ENCODE data around the gene PRR33.

The PRR33 gene

DNA sequence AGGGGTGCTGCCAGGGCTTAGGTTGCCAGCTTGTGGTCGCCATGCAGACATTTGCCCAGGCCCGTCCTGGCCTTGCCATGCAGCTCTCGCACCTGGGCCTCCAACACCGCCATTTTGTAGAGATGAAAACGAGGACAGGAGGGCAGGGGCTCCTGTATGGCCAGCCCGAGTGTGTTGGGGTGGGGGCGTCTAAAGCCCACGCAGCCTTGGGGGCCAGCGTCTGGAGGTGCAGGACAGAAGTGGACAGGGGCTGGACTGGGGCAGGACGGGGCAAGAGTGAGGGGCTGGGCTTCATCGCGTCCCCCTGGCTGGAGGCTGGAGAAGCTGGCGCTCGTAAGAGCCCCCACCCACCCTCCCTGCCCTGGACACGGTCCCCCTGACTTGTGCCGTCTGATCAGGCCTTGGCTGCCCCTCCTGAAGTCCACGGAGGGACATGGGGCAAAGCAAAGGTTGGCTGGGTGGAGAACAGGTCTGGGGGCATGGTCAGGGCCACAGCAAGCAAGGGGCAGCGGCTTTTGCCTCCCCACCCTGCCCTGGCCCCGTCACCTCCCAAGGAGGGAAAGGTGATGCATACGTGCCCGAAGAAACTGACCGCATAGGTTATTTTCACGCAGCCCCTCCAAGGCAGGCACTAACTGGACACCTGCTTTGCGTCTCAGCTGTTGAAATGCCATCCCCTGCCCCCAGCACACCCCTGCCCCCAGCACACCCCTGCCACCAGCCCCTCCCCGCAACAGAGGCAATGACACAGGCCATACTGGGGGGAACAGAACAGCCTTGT, 28.6 kb upstream of the PRR33 start:
- no peaks in the 10 kb centered on the region for H3K9me3 ChIP-seq (ENCODE audit: control insufficient read depth, insufficient read depth, low read depth, low read length)

DNA sequence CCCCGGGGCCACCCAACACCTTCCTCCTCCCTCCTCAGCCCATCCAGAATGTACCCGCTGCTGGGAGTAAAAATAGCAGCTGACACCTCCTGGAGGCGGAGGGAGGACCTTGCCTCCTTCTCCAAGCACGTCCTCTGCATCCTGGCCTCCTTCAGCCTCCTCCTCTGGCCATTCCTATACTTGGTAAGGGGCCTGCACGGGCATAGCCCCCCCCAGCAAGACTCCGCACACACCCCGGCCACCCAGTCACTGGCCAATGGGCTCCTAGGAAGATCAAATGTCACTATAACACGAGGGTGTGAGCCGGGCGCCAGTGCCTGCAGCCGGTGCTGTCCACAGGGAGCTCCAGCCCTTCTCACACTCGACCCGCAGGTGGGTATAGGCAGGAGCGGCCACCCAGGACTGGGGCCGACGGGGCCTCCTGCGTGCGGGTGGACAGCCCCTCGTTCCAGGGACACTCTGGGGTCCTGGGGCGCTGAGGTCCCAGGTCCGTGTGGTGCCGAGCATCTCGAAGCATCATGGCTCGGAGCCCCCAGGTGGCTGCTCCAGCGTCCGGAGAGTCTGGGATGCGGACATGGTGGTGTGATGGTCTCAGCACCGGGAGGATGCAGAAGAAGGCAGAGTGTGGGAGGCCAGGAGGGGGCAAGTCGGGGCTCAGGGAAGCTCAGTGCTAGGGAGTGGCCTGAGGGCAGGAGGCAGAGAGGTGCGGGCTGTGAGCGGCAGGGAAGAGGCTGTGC, 27.9 kb upstream of the PRR33 start, which contains the start of gene TNNT3:
TNNT3 (plus strand) TSS at position 313 of the 737 bp plus-strand sequence. CDS start 3,172 bp downstream, outside the sequence.
- H3K4me3 ChIP-seq (ENCODE audit: low read depth, low read length), result no peak within 1 kb of the TSS
- H3K9me3 ChIP-seq (ENCODE audit: control insufficient read depth, insufficient read depth, low read depth, low read length), result no peaks in the 10 kb centered on the region
- H3K27me3 ChIP-seq (ENCODE audit: control insufficient read depth, insufficient read depth, low read length), result no peaks in the 10 kb centered on the region; the same call in 1 of the 2 replicates
- H3K36me3 ChIP-seq (ENCODE audit: control insufficient read depth, insufficient read depth, low read length), result no peaks in the 10 kb centered on the region
- H3K27ac ChIP-seq (ENCODE audit: low read depth, low read length), result no peak within 1 kb of the TSS
- no peak within 1 kb of the TSS for H3K9ac ChIP-seq (ENCODE audit: low read length)
- H3K4me1 ChIP-seq (ENCODE audit: control insufficient read depth, insufficient read depth, low read length), result no peaks in the 10 kb centered on the region

More for the DNA sequence above, 28.6 kb upstream of the PRR33 start:
- Histone ChIP-seq H3K9ac (ENCODE audit: low read length) (no peak overlapping the region), H3K36me3 (ENCODE audit: control insufficient read depth, insufficient read depth, low read length) (no peaks in the 10 kb centered on the region), H3K27me3 (ENCODE audit: control insufficient read depth, insufficient read depth, low read length) (no peaks in the 10 kb centered on the region; the same call in 1 of the 2 replicates), H3K27ac (ENCODE audit: low read depth, low read length) (no peak overlapping the region), H3K4me1 (ENCODE audit: control insufficient read depth, insufficient read depth, low read length) (no peaks in the 10 kb centered on the region), H3K4me3 (ENCODE audit: low read depth, low read length) (no peak overlapping the region)

DNA sequence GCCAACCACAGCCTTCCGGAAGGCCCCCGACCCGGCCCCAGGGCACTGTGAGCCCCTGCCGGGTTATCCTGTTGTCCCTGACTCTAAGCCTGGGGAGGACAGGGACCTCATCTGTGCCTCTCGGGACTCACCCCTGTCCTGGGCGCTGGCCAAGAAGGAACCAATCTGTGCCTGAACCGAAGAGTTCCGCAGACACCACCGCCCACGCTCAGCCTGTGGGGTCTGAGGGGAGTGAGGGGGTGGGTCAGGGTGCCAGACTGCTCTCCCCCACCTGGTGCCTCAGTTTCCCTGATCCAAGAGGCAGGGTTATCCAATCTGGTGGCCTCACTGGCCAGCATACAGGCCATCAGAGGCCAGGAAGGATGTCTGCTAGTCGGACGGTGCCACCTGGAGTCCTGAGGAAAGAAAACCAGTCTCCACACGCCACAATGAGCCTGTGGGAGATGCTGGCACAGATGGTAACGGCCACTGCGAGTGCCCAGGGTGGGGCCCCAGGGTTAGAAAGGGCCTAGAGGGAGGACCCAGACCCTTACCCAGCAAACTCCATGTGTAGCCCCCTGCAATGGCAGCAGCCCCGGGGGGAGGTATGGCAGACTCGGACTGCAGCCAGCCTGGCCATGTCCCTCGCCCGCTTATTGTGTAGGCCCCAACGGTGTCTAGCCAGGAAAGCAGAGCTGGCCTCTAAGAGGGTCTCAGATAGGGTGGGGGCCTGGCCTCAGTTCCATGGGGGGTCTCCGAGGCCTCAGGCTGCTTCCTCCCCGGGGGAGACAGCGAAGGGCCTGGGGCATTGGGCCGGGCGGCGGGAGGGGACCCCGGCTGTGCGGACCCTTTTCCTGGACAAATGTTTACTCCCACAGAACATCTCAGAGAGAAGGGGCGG, 27.0 kb upstream of the PRR33 start:
- Histone ChIP-seq H3K4me3 (ENCODE audit: low read depth, low read length) (no peak overlapping the region), H3K36me3 (ENCODE audit: control insufficient read depth, insufficient read depth, low read length) (no peaks in the 10 kb centered on the region), H3K4me1 (ENCODE audit: control insufficient read depth, insufficient read depth, low read length) (no peaks in the 10 kb centered on the region), H3K27ac (ENCODE audit: low read depth, low read length) (no peak overlapping the region), H3K9ac (ENCODE audit: low read length) (no peak overlapping the region), H3K27me3 (ENCODE audit: control insufficient read depth, insufficient read depth, low read length) (no peaks in the 10 kb centered on the region; the same call in 1 of the 2 replicates), H3K9me3 (ENCODE audit: control insufficient read depth, insufficient read depth, low read depth, low read length) (no peaks in the 10 kb centered on the region)

DNA sequence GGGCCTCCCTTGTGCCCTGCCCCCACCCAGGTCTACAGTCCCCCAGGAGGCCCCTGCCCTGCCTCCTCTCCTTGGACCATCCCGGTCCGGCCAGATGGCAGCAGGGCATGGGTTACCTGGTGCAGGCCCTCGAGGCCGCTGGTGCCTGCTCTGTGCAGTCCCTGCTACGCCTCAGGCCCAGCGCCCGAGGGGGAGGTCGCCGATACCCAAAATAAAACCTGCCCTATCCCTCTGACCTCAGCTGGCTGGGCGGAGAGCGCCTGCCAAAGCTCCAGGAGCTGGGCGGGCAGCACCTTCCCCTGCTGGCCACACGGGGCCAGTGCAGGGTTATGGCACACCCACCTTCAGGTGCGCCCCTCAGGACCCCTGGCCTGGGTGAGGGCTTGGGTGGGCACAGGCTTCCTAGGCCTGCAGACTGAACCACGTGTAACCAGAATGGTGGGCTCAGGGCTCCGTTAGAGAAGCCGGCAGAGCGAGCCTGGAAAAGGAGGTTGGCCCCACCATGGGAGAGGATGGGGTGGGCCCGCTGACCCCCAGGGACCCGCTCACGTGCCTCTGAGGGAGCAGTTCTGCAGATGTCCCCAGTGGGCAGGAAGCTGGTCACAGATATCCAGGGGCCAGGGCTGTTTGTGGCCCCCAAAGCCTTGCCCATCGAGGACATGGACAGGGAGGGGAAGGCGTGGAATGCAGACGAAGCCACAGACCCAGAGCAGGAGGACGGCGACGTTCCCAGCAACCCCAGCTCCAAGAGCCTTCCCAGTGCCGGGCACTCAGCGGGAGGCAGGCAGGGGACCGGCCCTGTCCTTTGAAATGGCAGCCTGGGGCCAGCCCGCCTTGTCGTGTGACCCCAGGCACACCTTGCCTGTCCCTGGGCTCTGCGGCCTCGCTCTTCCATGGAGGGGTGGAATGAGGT, 26.1 kb upstream of the PRR33 start:
- no peaks in the 10 kb centered on the region; the same call in 1 of the 2 replicates for H3K27me3 ChIP-seq (ENCODE audit: control insufficient read depth, insufficient read depth, low read length)
- no peaks in the 10 kb centered on the region for H3K36me3 ChIP-seq (ENCODE audit: control insufficient read depth, insufficient read depth, low read length)
- no peaks in the 10 kb centered on the region for H3K9me3 ChIP-seq (ENCODE audit: control insufficient read depth, insufficient read depth, low read depth, low read length)
- H3K9ac ChIP-seq (ENCODE audit: low read length), result no peak overlapping the region
- no peak overlapping the region for H3K4me3 ChIP-seq (ENCODE audit: low read depth, low read length)
- H3K27ac ChIP-seq (ENCODE audit: low read depth, low read length), result no peak overlapping the region
- H3K4me1 ChIP-seq (ENCODE audit: control insufficient read depth, insufficient read depth, low read length), result no peaks in the 10 kb centered on the region

DNA sequence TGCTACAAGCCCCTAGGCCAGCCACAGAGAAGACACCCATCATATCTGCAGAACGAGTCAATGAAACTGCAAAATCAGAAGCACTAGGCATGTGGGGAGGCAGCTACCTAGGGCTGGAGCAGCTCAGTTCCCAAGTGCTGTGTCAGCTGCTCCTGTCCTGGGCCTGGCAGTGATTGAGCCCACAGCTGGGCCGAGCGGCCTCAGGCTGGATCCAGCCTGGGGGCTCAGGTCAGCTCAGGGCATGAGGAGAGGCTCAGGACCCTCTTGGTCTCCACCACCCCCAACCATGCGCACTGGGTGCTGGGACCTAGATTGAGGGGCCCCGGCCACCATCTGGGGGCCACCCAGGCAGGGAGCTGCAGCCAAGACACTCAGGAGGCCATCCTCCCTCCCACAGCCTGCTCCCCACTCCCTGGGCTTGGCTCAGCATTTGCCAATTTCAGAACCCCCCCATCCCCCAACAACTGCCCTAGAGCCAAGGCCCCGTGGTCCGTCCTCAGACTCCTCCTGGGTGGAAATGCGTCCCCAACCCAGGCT, 25.4 kb upstream of the PRR33 start:
- H3K9ac ChIP-seq (ENCODE audit: low read length), result no peak overlapping the region

DNA sequence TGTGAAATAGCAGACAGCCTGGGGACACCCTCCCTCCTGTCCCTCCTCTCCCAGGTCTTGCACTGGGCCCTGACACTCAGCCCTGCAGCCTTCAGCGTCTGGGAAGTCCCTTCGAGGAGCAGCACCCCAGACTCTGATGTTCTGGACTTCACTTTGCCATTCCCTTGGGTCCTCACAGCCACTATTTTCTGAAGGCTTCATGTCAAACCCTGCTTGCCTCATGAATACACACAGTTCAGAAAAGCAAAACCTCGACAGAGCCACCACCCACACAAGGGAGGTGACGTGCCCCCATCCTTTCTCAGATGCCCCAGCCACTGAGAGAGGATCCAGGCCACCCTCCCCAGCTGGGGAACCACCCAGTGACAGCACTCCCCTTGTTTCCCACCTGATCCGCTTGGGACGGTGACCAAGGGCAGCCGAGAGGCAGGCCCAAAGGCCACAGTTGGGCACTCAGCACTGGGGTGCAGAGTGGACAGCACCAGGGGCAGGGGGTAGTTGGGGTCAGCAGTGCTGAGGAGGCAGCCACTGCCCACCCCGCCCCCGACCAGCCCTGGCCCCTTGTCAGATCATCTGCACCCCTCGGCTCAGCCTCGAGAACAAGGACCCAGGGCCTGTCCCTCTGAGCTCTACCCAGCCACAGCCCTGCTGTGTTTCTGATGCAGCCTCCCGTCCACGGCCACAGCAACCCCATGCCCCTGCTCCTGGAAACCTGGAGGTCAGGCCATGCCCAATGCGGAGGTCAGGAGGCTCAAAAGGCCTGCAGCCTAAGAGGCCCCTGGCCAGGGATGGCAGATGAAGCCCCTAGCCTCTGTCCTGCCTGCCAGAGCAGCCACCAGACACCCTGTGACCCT, 24.7 kb upstream of the PRR33 start:
- H3K9me3 ChIP-seq (ENCODE audit: control insufficient read depth, insufficient read depth, low read depth, low read length), result no peaks in the 10 kb centered on the region
- no peaks in the 10 kb centered on the region for H3K36me3 ChIP-seq (ENCODE audit: control insufficient read depth, insufficient read depth, low read length)
- no peak overlapping the region for H3K4me3 ChIP-seq (ENCODE audit: low read depth, low read length)
- H3K4me1 ChIP-seq (ENCODE audit: control insufficient read depth, insufficient read depth, low read length), result no peaks in the 10 kb centered on the region
- no peaks in the 10 kb centered on the region for H3K27me3 ChIP-seq (ENCODE audit: control insufficient read depth, insufficient read depth, low read length)
- H3K9ac ChIP-seq (ENCODE audit: low read length), result no peak overlapping the region
- no peak overlapping the region for H3K27ac ChIP-seq (ENCODE audit: low read depth, low read length)

More for the DNA sequence above, 25.4 kb upstream of the PRR33 start:
- Histone ChIP-seq H3K9me3 (ENCODE audit: control insufficient read depth, insufficient read depth, low read depth, low read length) (no peaks in the 10 kb centered on the region), H3K36me3 (ENCODE audit: control insufficient read depth, insufficient read depth, low read length) (no peaks in the 10 kb centered on the region), H3K4me3 (ENCODE audit: low read depth, low read length) (no peak overlapping the region), H3K4me1 (ENCODE audit: control insufficient read depth, insufficient read depth, low read length) (no peaks in the 10 kb centered on the region), H3K27me3 (ENCODE audit: control insufficient read depth, insufficient read depth, low read length) (no peaks in the 10 kb centered on the region; the same call in 1 of the 2 replicates), H3K27ac (ENCODE audit: low read depth, low read length) (no peak overlapping the region)

DNA sequence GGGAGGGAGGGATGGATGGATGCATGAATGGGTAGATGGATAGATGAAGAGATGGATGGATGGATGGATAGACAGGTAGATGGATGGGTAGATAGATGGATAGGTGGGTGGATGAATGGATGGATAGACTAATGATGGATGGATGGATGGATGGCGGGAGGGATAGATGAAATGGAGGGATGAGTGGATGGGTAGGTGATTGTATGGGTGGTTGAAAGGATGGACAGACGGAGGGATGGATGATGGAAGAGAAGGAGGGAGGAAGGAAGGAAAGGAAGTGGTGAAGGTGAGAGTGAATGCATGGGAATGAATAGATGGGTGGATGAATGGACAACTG, 24.1 kb upstream of the PRR33 start:
- Histone ChIP-seq H3K9ac (ENCODE audit: low read length) (no peak overlapping the region), H3K4me1 (ENCODE audit: control insufficient read depth, insufficient read depth, low read length) (no peaks in the 10 kb centered on the region), H3K4me3 (ENCODE audit: low read depth, low read length) (no peak overlapping the region), H3K27ac (ENCODE audit: low read depth, low read length) (no peak overlapping the region), H3K9me3 (ENCODE audit: control insufficient read depth, insufficient read depth, low read depth, low read length) (no peaks in the 10 kb centered on the region), H3K36me3 (ENCODE audit: control insufficient read depth, insufficient read depth, low read length) (no peaks in the 10 kb centered on the region), H3K27me3 (ENCODE audit: control insufficient read depth, insufficient read depth, low read length) (no peaks in the 10 kb centered on the region)

DNA sequence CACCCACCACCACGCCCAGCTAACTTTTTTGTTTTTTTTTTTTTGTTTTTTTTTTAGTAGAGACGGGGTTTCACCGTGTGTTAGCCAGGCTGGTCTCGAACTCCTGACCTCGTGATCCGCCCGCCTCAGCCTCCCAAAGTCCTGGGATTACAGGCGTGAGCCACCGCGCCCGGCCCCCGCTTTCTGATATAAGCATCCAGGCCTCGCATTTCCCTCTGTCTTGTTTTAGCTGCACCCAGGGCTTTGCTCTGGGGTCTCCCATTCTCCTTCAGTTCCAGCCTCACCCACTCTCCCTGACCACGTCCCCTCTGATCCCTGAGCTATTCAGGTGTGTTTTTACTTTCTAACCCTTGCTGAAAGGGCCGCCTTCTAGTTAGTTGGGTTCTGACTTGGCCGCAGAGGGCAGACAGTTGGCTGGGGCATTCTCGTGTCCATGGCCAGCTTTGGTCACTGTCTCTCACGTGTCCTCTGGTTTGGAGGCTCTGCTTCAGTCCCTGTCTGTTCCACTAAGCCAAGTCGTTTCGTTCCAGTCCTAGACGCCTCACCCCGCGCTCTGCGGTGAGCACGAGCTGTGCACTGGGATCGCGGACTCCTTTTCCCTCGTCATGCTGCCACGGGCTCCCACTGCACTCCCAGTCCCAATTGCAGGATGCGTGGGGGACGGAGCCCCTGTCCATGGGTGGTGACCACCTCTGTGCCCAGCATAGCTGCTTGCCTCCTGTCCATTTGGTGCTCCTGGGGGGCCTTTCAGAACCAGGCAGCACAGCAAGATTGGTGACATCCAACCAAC, 21.8 kb upstream of the PRR33 start:
- Histone ChIP-seq H3K9me3 (ENCODE audit: control insufficient read depth, insufficient read depth, low read depth, low read length) (no peaks in the 10 kb centered on the region), H3K4me1 (ENCODE audit: control insufficient read depth, insufficient read depth, low read length) (peaks cover 6% of the 10 kb centered on the region; the same call in 1 of the 2 replicates)

DNA sequence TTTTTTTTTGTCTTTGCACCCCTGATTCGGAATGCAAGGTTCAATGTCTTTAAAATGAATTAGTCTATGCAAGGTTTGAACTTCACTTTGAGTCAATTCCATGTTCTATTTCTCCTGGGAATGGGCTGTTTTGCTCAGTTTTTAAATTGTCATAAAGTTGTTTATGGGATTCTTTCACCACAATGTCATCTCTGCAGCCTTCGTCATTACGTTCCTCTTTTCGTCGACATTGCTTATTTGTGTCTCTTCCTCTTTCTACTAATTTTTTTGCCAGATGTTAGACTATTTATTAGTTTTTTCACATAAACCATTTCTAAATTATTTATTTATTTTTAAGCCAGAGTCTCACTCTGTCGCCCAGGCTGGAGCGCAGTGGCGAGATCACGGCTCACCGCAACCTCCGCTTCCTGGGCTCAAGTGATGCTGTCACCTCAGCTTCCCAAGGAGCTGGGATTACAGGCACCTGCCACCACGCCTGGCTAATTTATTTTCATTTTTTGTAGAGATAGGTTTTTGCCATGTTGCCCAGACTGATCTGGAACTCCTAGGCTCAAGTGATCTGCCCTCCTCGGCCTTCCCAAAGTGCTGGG, 20.7 kb upstream of the PRR33 start:
- H3K9ac ChIP-seq (ENCODE audit: low read length), result no peak overlapping the region
- no peaks in the 10 kb centered on the region for H3K36me3 ChIP-seq (ENCODE audit: control insufficient read depth, insufficient read depth, low read length)
- H3K9me3 ChIP-seq (ENCODE audit: control insufficient read depth, insufficient read depth, low read depth, low read length), result no peaks in the 10 kb centered on the region
- no peak overlapping the region for H3K4me3 ChIP-seq (ENCODE audit: low read depth, low read length)
- H3K4me1 ChIP-seq (ENCODE audit: control insufficient read depth, insufficient read depth, low read length), result peaks cover 8% of the 10 kb centered on the region; the same call in 1 of the 2 replicates
- H3K27me3 ChIP-seq (ENCODE audit: control insufficient read depth, insufficient read depth, low read length), result no peaks in the 10 kb centered on the region
- H3K27ac ChIP-seq (ENCODE audit: low read depth, low read length), result no peak overlapping the region

More for the DNA sequence above, 21.8 kb upstream of the PRR33 start:
- H3K36me3 ChIP-seq (ENCODE audit: control insufficient read depth, insufficient read depth, low read length), result no peaks in the 10 kb centered on the region
- no peak overlapping the region for H3K27ac ChIP-seq (ENCODE audit: low read depth, low read length)
- no peak overlapping the region for H3K9ac ChIP-seq (ENCODE audit: low read length)
- no peaks in the 10 kb centered on the region for H3K27me3 ChIP-seq (ENCODE audit: control insufficient read depth, insufficient read depth, low read length)
- no peak overlapping the region for H3K4me3 ChIP-seq (ENCODE audit: low read depth, low read length)

Measured in HUES6 (cell line).